ENCODE results near the gene YKT6. TPM values are rescaled to one million over a fixed set of nuclear protein-coding genes. Genes with fewer than 3 reads are reported as not detected.

YKT6 gene
- total RNA-seq, 1 donor from 2014 or later = 82.4 TPM

DNA sequence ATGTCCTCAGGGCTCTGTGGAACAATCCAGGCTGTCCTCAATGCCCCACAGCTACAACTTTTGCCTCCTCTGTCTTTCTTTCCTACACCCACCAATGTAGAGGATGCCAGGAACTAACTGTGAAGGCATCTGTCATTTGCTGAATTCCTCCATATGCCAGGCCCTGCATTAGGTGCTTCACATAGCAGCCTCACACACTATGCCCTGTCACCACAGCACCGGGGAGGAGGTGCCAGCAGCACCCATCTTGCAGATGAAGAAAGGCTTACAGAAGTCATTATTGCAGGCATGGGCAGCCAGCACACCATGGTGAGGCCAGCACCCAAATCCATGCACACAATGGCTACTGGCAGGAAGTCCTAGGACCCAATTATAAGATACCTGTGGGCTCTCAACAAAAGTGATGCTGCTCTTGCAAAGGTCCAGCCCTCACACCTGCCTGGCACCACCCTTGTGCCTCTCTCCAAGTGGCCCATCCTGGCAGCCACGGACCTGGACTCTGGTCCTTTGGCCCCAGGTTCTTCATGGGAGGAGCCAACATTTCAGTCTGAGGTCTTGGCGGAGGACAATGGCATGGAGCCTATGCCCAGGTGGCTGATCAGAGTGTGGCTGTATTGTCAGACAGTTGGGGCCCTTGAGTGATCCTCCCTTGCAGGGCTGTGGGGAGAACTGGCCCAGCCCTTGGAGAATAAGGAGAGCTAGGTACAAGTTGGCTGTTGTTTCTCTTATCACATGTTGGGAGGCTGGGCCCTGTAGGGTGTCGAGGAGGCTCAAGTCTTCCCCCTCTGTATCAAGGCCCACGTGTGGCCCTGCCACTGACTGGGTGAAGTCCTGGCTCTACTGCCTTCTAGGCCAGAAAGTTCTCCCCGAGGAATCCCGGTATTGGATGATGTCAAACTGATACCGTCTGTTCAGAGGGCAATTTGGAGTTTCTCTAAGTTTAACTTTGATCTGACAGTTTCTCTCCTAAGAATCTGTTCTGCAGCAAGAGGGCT is 45.3 kb upstream of the YKT6 start:
- H3K9me3 Mint-ChIP-seq = no peaks in the 10 kb centered on the region
- no peak for DNase-seq (ENCODE audit: extremely low spot score, unreplicated experiment)
- TF ChIP-seq, protein P1, sequence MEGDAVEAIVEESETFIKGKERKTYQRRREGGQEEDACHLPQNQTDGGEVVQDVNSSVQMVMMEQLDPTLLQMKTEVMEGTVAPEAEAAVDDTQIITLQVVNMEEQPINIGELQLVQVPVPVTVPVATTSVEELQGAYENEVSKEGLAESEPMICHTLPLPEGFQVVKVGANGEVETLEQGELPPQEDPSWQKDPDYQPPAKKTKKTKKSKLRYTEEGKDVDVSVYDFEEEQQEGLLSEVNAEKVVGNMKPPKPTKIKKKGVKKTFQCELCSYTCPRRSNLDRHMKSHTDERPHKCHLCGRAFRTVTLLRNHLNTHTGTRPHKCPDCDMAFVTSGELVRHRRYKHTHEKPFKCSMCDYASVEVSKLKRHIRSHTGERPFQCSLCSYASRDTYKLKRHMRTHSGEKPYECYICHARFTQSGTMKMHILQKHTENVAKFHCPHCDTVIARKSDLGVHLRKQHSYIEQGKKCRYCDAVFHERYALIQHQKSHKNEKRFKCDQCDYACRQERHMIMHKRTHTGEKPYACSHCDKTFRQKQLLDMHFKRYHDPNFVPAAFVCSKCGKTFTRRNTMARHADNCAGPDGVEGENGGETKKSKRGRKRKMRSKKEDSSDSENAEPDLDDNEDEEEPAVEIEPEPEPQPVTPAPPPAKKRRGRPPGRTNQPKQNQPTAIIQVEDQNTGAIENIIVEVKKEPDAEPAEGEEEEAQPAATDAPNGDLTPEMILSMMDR (conservative IDR thresholded peaks at IDR 0.05) = no peak
- no peaks in the 10 kb centered on the region for H3K27me3 Mint-ChIP-seq
- H3K36me3 Mint-ChIP-seq = no peaks in the 10 kb centered on the region
- H3K4me1 Mint-ChIP-seq (ENCODE audit: unreplicated experiment) = peaks cover 4% of the 10 kb centered on the region
- no peak overlapping the region for H3K4me3 Mint-ChIP-seq
- no peak overlapping the region for H3K27ac Mint-ChIP-seq

DNA sequence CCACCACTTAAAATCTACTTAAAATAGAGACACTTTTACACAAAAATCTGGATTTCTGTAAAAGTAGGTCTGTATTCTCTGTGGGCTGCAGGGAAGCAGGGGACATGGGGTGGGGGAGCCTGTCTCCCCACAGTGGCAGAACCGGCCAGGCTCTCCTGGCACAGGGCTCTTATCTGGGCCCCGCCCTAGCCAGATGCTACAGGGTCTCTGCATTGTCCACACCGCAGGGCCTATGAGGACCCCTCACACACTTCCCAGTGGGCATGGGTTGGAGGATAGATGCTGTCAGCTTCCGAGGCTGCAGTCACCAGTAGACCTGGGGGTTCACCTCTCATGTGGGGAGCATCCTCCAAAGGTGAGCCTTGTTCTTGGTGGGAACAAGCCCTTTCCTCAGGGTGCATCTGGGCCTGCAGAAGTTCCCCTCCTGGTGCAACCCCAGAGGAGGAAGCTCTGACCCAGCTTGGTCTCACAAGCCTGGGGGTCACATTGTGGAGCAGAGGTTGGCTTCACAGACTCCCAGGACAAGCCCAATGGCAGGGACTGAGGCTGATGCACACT is 44.2 kb upstream of the YKT6 start:
- Mint-ChIP-seq H3K27me3 (no peaks in the 10 kb centered on the region), H3K4me1 (ENCODE audit: unreplicated experiment) (no peaks in the 10 kb centered on the region), H3K36me3 (no peaks in the 10 kb centered on the region), H3K4me3 (no peak overlapping the region), H3K9me3 (no peaks in the 10 kb centered on the region), H3K27ac (no peak overlapping the region)
- TF ChIP-seq, protein P1 (conservative IDR thresholded peaks at IDR 0.05) = no peak
- DNase-seq (ENCODE audit: extremely low spot score, unreplicated experiment) = no peak

DNA sequence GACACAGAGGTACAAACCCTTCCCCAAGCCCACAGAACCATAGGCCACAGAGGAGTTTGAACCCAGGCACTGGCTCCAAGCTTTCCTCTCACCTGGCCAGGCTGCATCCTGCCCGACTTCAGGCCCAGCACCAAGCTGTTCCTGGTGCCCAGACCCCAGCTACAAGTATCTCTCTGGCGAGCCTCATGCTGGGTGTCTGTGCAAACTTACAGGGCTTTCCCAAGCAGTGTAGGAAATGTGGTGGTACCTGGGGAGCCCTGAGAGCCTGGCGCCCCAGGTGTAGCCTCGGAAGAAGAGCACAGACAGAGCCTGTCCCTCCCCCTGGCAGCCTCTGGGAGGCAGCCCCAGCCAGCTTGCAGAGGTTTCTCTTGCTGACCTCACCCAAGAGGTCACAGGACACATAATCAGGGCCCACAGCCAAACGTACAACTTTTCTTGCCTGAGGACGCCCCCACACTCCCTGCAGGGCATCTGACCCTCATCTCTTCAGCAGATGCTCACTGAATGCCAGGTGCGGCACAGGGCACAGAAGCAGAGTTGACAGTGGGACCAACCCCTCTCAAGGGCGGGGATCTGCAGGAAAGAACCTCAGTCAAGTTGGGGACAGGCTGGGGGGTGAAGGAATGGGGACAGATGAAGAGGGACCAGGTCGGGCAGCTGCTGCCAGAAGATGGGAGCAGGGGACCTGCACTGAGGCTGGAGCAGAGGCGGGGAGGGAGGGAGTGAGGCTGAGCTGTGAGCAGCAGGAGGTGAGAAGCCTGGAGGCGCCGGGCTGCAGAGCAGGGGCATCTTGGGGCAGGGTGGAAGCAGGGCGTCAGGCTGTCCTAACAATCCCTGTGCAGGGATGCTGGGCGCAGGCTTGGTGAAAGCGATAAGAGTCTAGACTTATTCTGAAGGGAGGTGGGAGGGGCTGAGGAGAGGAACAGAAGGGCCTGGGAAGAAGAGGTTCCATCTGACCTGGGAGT is 43.4 kb upstream of the YKT6 start:
- no peaks in the 10 kb centered on the region for H3K36me3 Mint-ChIP-seq
- TF ChIP-seq, protein P1 (conservative IDR thresholded peaks at IDR 0.05) = no peak
- no peak overlapping the region for H3K27ac Mint-ChIP-seq
- H3K4me1 Mint-ChIP-seq (ENCODE audit: unreplicated experiment) = no peaks in the 10 kb centered on the region
- no peaks in the 10 kb centered on the region for H3K9me3 Mint-ChIP-seq
- no peaks in the 10 kb centered on the region for H3K27me3 Mint-ChIP-seq
- DNase-seq (ENCODE audit: extremely low spot score, unreplicated experiment) = no peak
- H3K4me3 Mint-ChIP-seq = no peak overlapping the region

DNA sequence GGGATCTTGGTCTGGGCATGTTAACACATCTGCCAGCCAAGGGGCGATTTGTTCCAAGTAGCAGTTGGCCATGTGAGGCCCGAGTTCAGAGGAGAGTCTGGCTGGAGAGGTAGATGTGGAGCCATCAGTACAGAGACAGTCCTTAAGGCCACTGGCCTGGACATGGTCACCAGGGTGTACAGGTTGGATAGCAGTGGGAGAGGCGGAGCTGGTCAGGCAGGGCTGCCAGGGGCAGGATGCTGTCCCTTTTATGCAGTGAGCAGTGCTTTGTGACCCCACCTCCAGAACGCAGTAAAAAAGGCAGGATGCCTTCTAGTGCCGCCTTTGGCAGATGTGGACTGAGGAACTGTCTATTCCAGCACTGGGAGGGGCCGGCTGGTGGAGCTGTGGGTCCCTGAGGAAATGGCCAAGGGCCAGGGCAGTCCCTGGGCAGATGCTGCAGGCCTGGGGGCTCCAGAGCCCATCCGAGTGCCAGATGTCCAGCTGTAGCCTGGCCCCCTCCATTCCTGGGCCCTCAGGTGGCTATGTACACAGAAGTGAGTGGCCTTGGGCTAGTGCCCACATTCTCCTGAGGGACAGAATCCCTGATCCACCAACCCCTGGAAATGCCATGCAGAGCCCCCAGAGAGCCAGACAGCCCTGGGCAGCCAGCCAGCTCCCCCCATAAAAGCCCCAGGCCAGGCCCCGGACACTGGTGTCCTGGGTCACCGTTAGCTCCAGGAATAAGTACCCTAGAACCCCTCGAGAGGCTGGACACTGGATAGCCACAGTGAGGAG is 42.5 kb upstream of the YKT6 start:
- Mint-ChIP-seq H3K9me3 (no peaks in the 10 kb centered on the region), H3K27ac (no peak overlapping the region), H3K27me3 (no peaks in the 10 kb centered on the region)

More for the DNA sequence above, 42.5 kb upstream of the YKT6 start:
- DNase-seq (ENCODE audit: extremely low spot score, unreplicated experiment) = no peak
- Mint-ChIP-seq H3K4me3 (no peak overlapping the region), H3K4me1 (ENCODE audit: unreplicated experiment) (no peaks in the 10 kb centered on the region), H3K36me3 (no peaks in the 10 kb centered on the region)
- TF ChIP-seq, protein P1 (conservative IDR thresholded peaks at IDR 0.05) = no peak
